B cell (primary cell): ENCODE data around the gene C3orf49. TPM values are rescaled to one million over a fixed set of nuclear protein-coding genes. Genes with fewer than 3 reads are reported as not detected.
A peak's percentile ranks its signal among the peaks of the same experiment; 100 is the strongest.

Source experiments
- ATAC-seq: fragments of 200-7000 bp; cut with Tn5 transposase; one replicate; pipeline ENCODE4 v1.10.0; 2021; ENCODE audit warnings: low read depth, mild to moderate bottlenecking, moderate number of reproducible peaks, moderate library complexity
- CTCF ChIA-PET: fragments of 350-600 bp; sonication (Branson Sonifier 250); formaldehyde crosslinking; loops from one replicate; lab custom pipeline; 2021; ENCODE audit warnings: antibody characterized with exemption, inconsistent platforms; lab: Charles Lee
- POLR2A ChIA-PET: fragments of 350-600 bp; sonication (Branson Sonifier 250); formaldehyde crosslinking; loops from one replicate; lab custom pipeline; 2021; ENCODE audit warnings: antibody characterized with exemption; lab: Charles Lee
- DNase-seq: peaks from one replicate; pipeline ENCODE4 v3.0.0; 2013
- H2AFZ ChIP-seq: 2 replicates; pipeline ENCODE4 v1.6.1; 2012; ENCODE audit warnings: mild to moderate bottlenecking, low read depth, low read length; ENCODE audit not compliant: insufficient read depth, poor library complexity, severe bottlenecking
- H3K27ac ChIP-seq, 2 donors: 1 replicate in 1 of 2; 2 replicates in 1 of 2; pipeline ENCODE4 v1.5.1; 2012 to 2013; ENCODE audit warnings: low read length in 2 of 2, mild to moderate bottlenecking in 2 of 2, moderate library complexity in 1 of 2
- H3K27me3 ChIP-seq, 4 experiments: fragments of 200-600 bp in 1 of 4; sonication (generic) in 1 of 4; replicated peaks in 1 of 4; 1 replicate in 2 of 4; 2 replicates in 2 of 4; pipeline versions ENCODE4 v1.6.1 to v1.7.0; 2013 to 2016; ENCODE audit warnings: low read length in 3 of 4, mild to moderate bottlenecking in 2 of 4, mixed read lengths in 1 of 4, moderate library complexity in 1 of 4; ENCODE audit not compliant: insufficient read depth in 4 of 4, control insufficient read depth in 3 of 4; ENCODE audit errors: control extremely low read depth in 1 of 4
- H3K36me3 ChIP-seq, 2 experiments: replicated peaks in 1 of 2; 1 replicate in 1 of 2; 2 replicates in 1 of 2; pipeline versions ENCODE4 v1.6.1 to v1.7.1; 2013; ENCODE audit warnings: low read length in 1 of 2; ENCODE audit not compliant: insufficient read depth in 2 of 2, control insufficient read depth in 1 of 2; ENCODE audit errors: control extremely low read depth in 1 of 2, extremely low read depth in 1 of 2
- H3K4me1 ChIP-seq, 2 donors: fragments of 200-600 bp in 1 of 2; sonication (generic) in 1 of 2; 1 replicate in 1 of 2; 2 replicates in 1 of 2; pipeline versions ENCODE4 v1.5.1 to v1.6.1; 2013 to 2017; ENCODE audit warnings: low read length in 2 of 2; ENCODE audit not compliant: control insufficient read depth in 2 of 2, insufficient read depth in 2 of 2
- H3K4me2 ChIP-seq: replicated peaks from 2 replicates; pipeline ENCODE3; 2012; ENCODE audit warnings: mild to moderate bottlenecking, low read depth, low read length; ENCODE audit not compliant: poor library complexity, severe bottlenecking
- H3K4me3 ChIP-seq, 5 experiments: fragments of 200-600 bp in 1 of 5; sonication (generic) in 1 of 5; 1 replicate in 3 of 5; 2 replicates in 2 of 5; pipeline versions ENCODE4 v1.5.1 to v1.7.0; 2011 to 2016; ENCODE audit warnings: low read length in 4 of 5, mild to moderate bottlenecking in 4 of 5, low read depth in 2 of 5, control low read depth in 1 of 5, moderate library complexity in 1 of 5; ENCODE audit not compliant: insufficient read depth in 1 of 5; ENCODE audit errors: control extremely low read depth in 1 of 5, extremely low read depth in 1 of 5
- H3K79me2 ChIP-seq: fragments of 200-600 bp; sonication (generic); one replicate; pipeline ENCODE4 v1.6.0; 2016; ENCODE audit warnings: low read length; ENCODE audit not compliant: control insufficient read depth, insufficient read depth
- H3K9ac ChIP-seq: fragments of 200-600 bp; sonication (generic); 2 replicates; pipeline ENCODE4 v1.6.1; 2017; ENCODE audit warnings: mild to moderate bottlenecking, low read length, moderate library complexity
- H3K9me3 ChIP-seq, 3 donors: one replicate each; pipeline versions ENCODE4 v1.6.1 to v1.7.1; 2013; ENCODE audit warnings: low read length in 2 of 3; ENCODE audit not compliant: control insufficient read depth in 2 of 3, insufficient read depth in 1 of 3; ENCODE audit errors: control extremely low read depth in 1 of 3
- H4K20me1 ChIP-seq: 2 replicates; pipeline ENCODE4 v1.6.0; 2012; ENCODE audit warnings: mild to moderate bottlenecking, low read length; ENCODE audit not compliant: insufficient read depth, control insufficient read depth, poor library complexity, severe bottlenecking
- H3K27ac Mint-ChIP-seq: one replicate; pipeline ENCODE4 v1.8.0; 2021; ENCODE audit warnings: mixed read lengths
- H3K27me3 Mint-ChIP-seq: one replicate; pipeline ENCODE4 v1.8.0; 2021; ENCODE audit warnings: mixed read lengths
- H3K4me1 Mint-ChIP-seq: one replicate; pipeline ENCODE4 v1.8.0; 2021; ENCODE audit warnings: mixed read lengths
- H3K4me3 Mint-ChIP-seq: one replicate; pipeline ENCODE4 v1.8.0; 2021; ENCODE audit warnings: mixed read lengths
- H3K9me3 Mint-ChIP-seq: one replicate; pipeline ENCODE4 v1.8.0; 2022; ENCODE audit warnings: mixed read lengths; ENCODE audit not compliant: insufficient read depth
- EZH2 ChIP-seq: IDR thresholded peaks from 2 replicates; pipeline ENCODE4 v1.6.1; 2012; ENCODE audit warnings: borderline replicate concordance, low read depth, mild to moderate bottlenecking, moderate library complexity, low read length; ENCODE audit not compliant: insufficient read depth, poor library complexity, severe bottlenecking
- WGBS: methylation state at CpG from one replicate; pipeline ENCODE4 v1.1.5; 2013; ENCODE audit warnings: missing lambda C conversion rate; ENCODE audit not compliant: insufficient coverage; 5-methylcytosine and 5-hydroxymethylcytosine counted together
- intact Hi-C: fragments of 100-400 bp; cut with micrococcal nuclease; formaldehyde crosslinking; loops from one replicate; pipeline ENCODE4 v1.10.0; 2022
- polyA plus RNA-seq: library from polyadenylated mRNA; depleted of rRNA; stranded (reverse); fragments of >200 nt; gene quantifications from 2 replicates; pipeline ENCODE4 v1.2.3, GENCODE V29; 2012
- total RNA-seq, 2 donors: library from RNA; stranded (reverse); fragments of 120-200 nt in 1 of 2; gene quantifications; 1 replicate in 1 of 2; 2 replicates in 1 of 2; pipeline versions ENCODE4 v1.2.3 to v1.2.4, GENCODE V29; 2013 to 2022
- TF ChIP-seq, protein P1 (sequence below): fragments of 200-600 bp; IDR thresholded peaks from one replicate; pipeline ENCODE4 v1.8.0; 2022; ENCODE audit warnings: antibody characterized with exemption, mild to moderate bottlenecking

C3orf49 gene
- total and polyA plus RNA-seq, 2 donors (not counting 1 experiment from before 2014, with no cell fraction given), result not detected

- intact Hi-C loops, result no loop called here
- no peak overlapping the region for H2AFZ ChIP-seq
- no peak for TF ChIP-seq EZH2
- TF ChIP-seq, protein P1, sequence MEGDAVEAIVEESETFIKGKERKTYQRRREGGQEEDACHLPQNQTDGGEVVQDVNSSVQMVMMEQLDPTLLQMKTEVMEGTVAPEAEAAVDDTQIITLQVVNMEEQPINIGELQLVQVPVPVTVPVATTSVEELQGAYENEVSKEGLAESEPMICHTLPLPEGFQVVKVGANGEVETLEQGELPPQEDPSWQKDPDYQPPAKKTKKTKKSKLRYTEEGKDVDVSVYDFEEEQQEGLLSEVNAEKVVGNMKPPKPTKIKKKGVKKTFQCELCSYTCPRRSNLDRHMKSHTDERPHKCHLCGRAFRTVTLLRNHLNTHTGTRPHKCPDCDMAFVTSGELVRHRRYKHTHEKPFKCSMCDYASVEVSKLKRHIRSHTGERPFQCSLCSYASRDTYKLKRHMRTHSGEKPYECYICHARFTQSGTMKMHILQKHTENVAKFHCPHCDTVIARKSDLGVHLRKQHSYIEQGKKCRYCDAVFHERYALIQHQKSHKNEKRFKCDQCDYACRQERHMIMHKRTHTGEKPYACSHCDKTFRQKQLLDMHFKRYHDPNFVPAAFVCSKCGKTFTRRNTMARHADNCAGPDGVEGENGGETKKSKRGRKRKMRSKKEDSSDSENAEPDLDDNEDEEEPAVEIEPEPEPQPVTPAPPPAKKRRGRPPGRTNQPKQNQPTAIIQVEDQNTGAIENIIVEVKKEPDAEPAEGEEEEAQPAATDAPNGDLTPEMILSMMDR, result no peak
- ChIA-PET CTCF (no interaction called here), POLR2A (no interaction called here)
- Mint-ChIP-seq H3K27ac (no peak overlapping the region), H3K9me3 (no peaks in the 10 kb centered on the region), H3K4me3 (no peak overlapping the region), H3K4me1 (peaks cover 57% of the 10 kb centered on the region), H3K27me3 (no peaks in the 10 kb centered on the region)
- WGBS, result 80% methylated on average over 1 of the region's 5 CpGs
- peaks cover 7 to 24% of the 10 kb centered on the region in 2 experiments for H3K36me3 ChIP-seq
- no peak overlapping the region for H3K4me3 ChIP-seq
- peak overlapping the region in 1 of 2 donors; percentile 27 for H3K27ac ChIP-seq
- no peak for ATAC-seq
- peaks cover 9 to 11% of the 10 kb centered on the region in 2 donors for H3K4me1 ChIP-seq
- H3K9ac ChIP-seq, result no peak overlapping the region
- DNase-seq, result no peak
- no peak overlapping the region for H3K4me2 ChIP-seq
- H3K79me2 ChIP-seq, result peaks cover 61% of the 10 kb centered on the region
- H4K20me1 ChIP-seq, result peaks cover 33% of the 10 kb centered on the region
- no peaks in the 10 kb centered on the region for H3K9me3 ChIP-seq
- H3K27me3 ChIP-seq, result no peaks in the 10 kb centered on the region
Measured at GRCh38 chr3:63895422-63896189, 76.5 kb downstream of the C3orf49 start.

DNA sequence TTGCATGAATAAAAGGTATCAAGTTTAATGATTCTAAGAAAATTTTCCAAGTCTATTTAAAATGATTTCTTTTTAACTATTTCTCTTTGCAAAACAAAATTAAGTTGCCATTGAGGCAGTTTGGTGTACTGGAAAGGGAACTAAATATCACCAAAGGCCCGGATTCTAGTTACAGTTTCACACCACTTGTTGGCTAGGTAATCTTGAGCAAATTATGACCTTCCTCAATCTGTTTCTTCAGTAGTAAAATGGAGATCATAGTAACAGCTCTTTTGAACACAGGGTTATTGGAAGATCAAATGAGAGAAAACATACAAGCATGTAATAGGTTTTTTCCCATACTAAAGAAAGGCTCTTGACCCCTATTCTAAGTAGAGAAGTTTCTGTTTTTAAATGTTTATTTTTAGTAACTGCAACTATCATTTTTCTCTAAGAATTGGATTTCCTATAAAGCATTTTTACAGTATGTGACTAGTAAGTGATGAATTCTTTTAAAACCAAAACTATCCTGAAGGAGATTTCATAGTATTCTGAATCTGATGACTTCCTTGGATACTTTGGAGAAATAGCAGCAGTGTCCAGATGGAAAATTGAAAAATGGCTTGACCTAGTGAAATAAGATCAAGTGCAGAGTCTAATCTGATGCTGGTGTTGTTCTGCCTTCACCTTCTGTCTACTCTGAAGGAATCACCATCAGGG is 77.4 kb downstream of the C3orf49 start:
- H3K27ac Mint-ChIP-seq, result no peak overlapping the region
- POLR2A ChIA-PET, result no interaction called here
- H3K4me1 Mint-ChIP-seq, result peaks cover 55% of the 10 kb centered on the region
- Histone ChIP-seq H2AFZ (no peak overlapping the region), H3K27me3 (no peaks in the 10 kb centered on the region), H3K9me3 (peaks cover 0 to under 1% (median 0%) of the 10 kb centered on the region in 3 donors), H4K20me1 (peaks cover 36% of the 10 kb centered on the region), H3K4me1 (peaks cover 9 to 11% of the 10 kb centered on the region in 2 donors), H3K4me2 (no peak overlapping the region), H3K27ac (peak overlapping the region in 1 of 2 donors; percentile 42), H3K4me3 (no peak overlapping the region), H3K9ac (no peak overlapping the region), H3K36me3 (peaks cover 5 to 25% of the 10 kb centered on the region in 2 experiments), H3K79me2 (peaks cover 64% of the 10 kb centered on the region)
- no CpG with 5 or more reads among the region's 1 CpG for WGBS
- intact Hi-C loops, result no loop called here
- TF ChIP-seq, protein P1, result no peak
- TF ChIP-seq EZH2, result no peak
- H3K9me3 Mint-ChIP-seq, result no peaks in the 10 kb centered on the region
- CTCF ChIA-PET, result interaction anchor here (1.2 kb wide), 1 partner anchor 98 kb away, joined by 4 read pairs; no protein-coding TSS in a partner anchor
- no peak for ATAC-seq
- no peaks in the 10 kb centered on the region for H3K27me3 Mint-ChIP-seq
- no peak overlapping the region for H3K4me3 Mint-ChIP-seq
- DNase-seq, result peak; percentile 22
